HepG2 (cell line): Measurements from ENCODE around the gene ABCB8. TPM values are rescaled to one million over a fixed set of nuclear protein-coding genes. Genes with fewer than 3 reads are reported as not detected.

ENCODE experiments used
- BORCS8-MEF2B ChIP-seq: sonication (generic); formaldehyde crosslinking; IDR thresholded peaks from 2 replicates; pipeline ENCODE4 v1.8.0; 2022; ENCODE audit warnings: mild to moderate bottlenecking, missing genetic modification reagents
- GZF1 ChIP-seq: sonication (generic); formaldehyde crosslinking; IDR thresholded peaks from 2 replicates; pipeline ENCODE4 v1.5.1; 2020; ENCODE audit warnings: mild to moderate bottlenecking, missing genetic modification reagents
- MEF2D ChIP-seq: sonication (generic); formaldehyde crosslinking; IDR thresholded peaks from 2 replicates; pipeline ENCODE4 v1.5.1; 2020; ENCODE audit warnings: mild to moderate bottlenecking, missing genetic modification reagents
- MXD4 ChIP-seq: IDR thresholded peaks from 2 replicates; pipeline ENCODE4 v1.6.1; 2016; ENCODE audit warnings: mild to moderate bottlenecking, missing biosample characterization, missing genetic modification reagents
- SALL2 ChIP-seq: sonication (generic); formaldehyde crosslinking; IDR thresholded peaks from 2 replicates; pipeline ENCODE4 v1.8.1; 2023; ENCODE audit warnings: mild to moderate bottlenecking, missing genetic modification reagents, inconsistent platforms
- ZNF549 ChIP-seq: sonication (generic); formaldehyde crosslinking; IDR thresholded peaks from 2 replicates; pipeline ENCODE4 v1.5.0; 2020; ENCODE audit warnings: missing genetic modification reagents
- ZNF558 ChIP-seq: sonication (generic); formaldehyde crosslinking; IDR thresholded peaks from 2 replicates; pipeline ENCODE4 v1.9.0; 2022; ENCODE audit warnings: mild to moderate bottlenecking, missing genetic modification reagents, borderline replicate concordance
- ZNF570 ChIP-seq: sonication (generic); formaldehyde crosslinking; IDR thresholded peaks from 2 replicates; pipeline ENCODE4 v1.4.0; 2020; ENCODE audit warnings: mild to moderate bottlenecking, missing genetic modification reagents, borderline replicate concordance
- ZNF83 ChIP-seq: sonication (generic); formaldehyde crosslinking; IDR thresholded peaks from 2 replicates; pipeline ENCODE4 v1.4.0; 2020; ENCODE audit warnings: missing genetic modification reagents, mild to moderate bottlenecking, borderline replicate concordance
- polyA plus RNA-seq, 8 experiments: library from polyadenylated mRNA; depleted of rRNA in 3 of 8; stranded (reverse) in 7 of 8; unstranded in 1 of 8; fragments of >200 nt; fragmentation: Illumina TruSeq in 4 of 8; extraction: Trizol in 4 of 8; gene quantifications; 2 replicates each; pipeline versions ENCODE4 v1.2.1 to v1.2.3, GENCODE V29; 2011 to 2016; ENCODE audit warnings: low read depth in 4 of 8, missing spikeins in 1 of 8, mixed read lengths in 1 of 8; ENCODE audit not compliant: insufficient read depth in 1 of 8
- total RNA-seq, 5 experiments: library from RNA; depleted of rRNA; stranded (reverse); fragments of >200 nt; fragmentation: Illumina TruSeq; extraction: Trizol; gene quantifications; 2 replicates each; pipeline ENCODE4 v1.2.3, GENCODE V29; 2016; ENCODE audit warnings: low read depth in 1 of 5
- TF ChIP-seq, protein P1 (sequence below): fragments of 450-650 bp; IDR thresholded peaks from 2 replicates; pipeline ENCODE4 v1.6.1; 2016
- TF ChIP-seq, protein P2 (sequence below): sonication (generic); formaldehyde crosslinking; IDR thresholded peaks from 2 replicates; pipeline ENCODE4 v1.4.0; 2020; ENCODE audit warnings: missing genetic modification reagents
- TF ChIP-seq, protein P3 (sequence below), 2 experiments: sonication (generic) in 1 of 2; formaldehyde crosslinking in 1 of 2; IDR thresholded peaks; 2 replicates each; pipeline versions ENCODE4 v1.4.0 to v1.6.1; 2018 to 2020; ENCODE audit warnings: missing genetic modification reagents in 2 of 2, borderline replicate concordance in 1 of 2, low read depth in 1 of 2, mild to moderate bottlenecking in 1 of 2, missing biosample characterization in 1 of 2
- TF ChIP-seq, protein P4 (sequence below): sonication (generic); formaldehyde crosslinking; IDR thresholded peaks from 2 replicates; pipeline ENCODE4 v1.5.0; 2020; ENCODE audit warnings: mild to moderate bottlenecking, missing genetic modification reagents
- TF ChIP-seq, protein P5 (sequence below): sonication (generic); formaldehyde crosslinking; IDR thresholded peaks from 2 replicates; pipeline ENCODE4 v1.4.0; 2020; ENCODE audit warnings: missing genetic modification reagents, borderline replicate concordance
- TF ChIP-seq, protein P6 (sequence below): sonication (generic); formaldehyde crosslinking; IDR thresholded peaks from 2 replicates; pipeline ENCODE4 v1.5.1; 2020; ENCODE audit warnings: missing genetic modification reagents, mild to moderate bottlenecking, borderline replicate concordance

ABCB8 gene
- total and polyA plus RNA-seq, 2 of the 13 experiments (the other 11 are each of a cell fraction or from before 2014, with no cell fraction given), result 6.6 to 16.7 TPM

DNA sequence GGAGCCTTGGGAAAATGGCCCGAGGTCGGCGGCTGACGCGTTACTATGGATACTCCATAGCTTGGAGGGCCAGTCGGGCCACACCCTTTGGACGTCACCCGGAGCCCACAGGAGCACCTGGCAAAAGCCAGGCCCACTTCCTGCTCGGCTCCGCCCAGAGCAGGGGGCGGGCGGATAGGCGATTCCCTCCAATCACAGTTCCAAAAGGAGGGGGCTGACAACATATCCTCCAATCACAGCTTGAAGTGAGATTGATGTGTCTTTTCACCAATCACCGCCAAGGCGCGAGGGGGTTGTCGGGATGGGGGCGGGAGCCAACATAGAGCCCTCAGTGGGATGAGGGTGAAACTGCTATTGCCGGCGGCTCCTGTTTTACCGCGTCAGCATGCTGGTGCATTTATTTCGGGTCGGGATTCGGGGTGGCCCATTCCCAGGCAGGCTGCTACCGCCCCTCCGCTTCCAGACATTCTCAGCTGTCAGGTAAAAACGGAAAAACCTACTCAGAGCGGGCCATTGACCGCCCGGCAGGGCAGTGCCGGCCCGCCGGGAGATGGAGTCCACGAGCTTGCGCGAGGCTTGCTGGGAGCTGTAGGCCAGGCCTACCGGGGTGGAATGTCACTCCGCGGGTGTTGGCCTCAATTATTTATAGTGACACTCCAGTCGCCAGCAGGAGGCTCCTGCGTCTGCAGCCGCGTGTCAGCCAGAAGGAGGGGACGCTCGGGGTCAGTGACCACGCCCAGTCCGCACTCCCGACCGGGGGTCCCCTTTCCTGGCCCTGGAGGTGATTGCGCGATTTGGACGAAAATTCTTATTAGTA, at the start of gene ABCB8 (continued):
- TF ChIP-seq, protein P1, sequence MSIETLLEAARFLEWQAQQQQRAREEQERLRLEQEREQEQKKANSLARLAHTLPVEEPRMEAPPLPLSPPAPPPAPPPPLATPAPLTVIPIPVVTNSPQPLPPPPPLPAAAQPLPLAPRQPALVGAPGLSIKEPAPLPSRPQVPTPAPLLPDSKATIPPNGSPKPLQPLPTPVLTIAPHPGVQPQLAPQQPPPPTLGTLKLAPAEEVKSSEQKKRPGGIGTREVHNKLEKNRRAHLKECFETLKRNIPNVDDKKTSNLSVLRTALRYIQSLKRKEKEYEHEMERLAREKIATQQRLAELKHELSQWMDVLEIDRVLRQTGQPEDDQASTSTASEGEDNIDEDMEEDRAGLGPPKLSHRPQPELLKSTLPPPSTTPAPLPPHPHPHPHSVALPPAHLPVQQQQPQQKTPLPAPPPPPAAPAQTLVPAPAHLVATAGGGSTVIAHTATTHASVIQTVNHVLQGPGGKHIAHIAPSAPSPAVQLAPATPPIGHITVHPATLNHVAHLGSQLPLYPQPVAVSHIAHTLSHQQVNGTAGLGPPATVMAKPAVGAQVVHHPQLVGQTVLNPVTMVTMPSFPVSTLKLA, result no peak; the same call in 1 of the 2 replicates
- no peak for TF ChIP-seq MXD4
- no peak for TF ChIP-seq ZNF558 (CRISPR knock-in tag)
- TF ChIP-seq, protein P2, sequence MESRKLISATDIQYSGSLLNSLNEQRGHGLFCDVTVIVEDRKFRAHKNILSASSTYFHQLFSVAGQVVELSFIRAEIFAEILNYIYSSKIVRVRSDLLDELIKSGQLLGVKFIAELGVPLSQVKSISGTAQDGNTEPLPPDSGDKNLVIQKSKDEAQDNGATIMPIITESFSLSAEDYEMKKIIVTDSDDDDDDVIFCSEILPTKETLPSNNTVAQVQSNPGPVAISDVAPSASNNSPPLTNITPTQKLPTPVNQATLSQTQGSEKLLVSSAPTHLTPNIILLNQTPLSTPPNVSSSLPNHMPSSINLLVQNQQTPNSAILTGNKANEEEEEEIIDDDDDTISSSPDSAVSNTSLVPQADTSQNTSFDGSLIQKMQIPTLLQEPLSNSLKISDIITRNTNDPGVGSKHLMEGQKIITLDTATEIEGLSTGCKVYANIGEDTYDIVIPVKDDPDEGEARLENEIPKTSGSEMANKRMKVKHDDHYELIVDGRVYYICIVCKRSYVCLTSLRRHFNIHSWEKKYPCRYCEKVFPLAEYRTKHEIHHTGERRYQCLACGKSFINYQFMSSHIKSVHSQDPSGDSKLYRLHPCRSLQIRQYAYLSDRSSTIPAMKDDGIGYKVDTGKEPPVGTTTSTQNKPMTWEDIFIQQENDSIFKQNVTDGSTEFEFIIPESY, result no peak
- TF ChIP-seq ZNF83 (CRISPR knock-in tag), result no peak
- 0 out of 2 replicates have a peak, but pooled peaks have one; percentile 52 for TF ChIP-seq SALL2 (CRISPR knock-in tag)
- TF ChIP-seq, protein P3, sequence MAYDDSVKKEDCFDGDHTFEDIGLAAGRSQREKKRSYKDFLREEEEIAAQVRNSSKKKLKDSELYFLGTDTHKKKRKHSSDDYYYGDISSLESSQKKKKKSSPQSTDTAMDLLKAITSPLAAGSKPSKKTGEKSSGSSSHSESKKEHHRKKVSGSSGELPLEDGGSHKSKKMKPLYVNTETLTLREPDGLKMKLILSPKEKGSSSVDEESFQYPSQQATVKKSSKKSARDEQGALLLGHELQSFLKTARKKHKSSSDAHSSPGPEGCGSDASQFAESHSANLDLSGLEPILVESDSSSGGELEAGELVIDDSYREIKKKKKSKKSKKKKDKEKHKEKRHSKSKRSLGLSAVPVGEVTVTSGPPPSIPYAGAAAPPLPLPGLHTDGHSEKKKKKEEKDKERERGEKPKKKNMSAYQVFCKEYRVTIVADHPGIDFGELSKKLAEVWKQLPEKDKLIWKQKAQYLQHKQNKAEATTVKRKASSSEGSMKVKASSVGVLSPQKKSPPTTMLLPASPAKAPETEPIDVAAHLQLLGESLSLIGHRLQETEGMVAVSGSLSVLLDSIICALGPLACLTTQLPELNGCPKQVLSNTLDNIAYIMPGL (CRISPR knock-in tag; IDR thresholded peaks at IDR 0.05; ENCODE audit: borderline replicate concordance in 1 of 2, low read depth in 1 of 2), result peak in 1 of 2 experiments; percentile 76; a peak in 1 of 4 replicates
- peak; percentile 59; the same call in 1 of the 2 replicates for TF ChIP-seq MEF2D
- TF ChIP-seq ZNF549, result no peak
- TF ChIP-seq, protein P4, sequence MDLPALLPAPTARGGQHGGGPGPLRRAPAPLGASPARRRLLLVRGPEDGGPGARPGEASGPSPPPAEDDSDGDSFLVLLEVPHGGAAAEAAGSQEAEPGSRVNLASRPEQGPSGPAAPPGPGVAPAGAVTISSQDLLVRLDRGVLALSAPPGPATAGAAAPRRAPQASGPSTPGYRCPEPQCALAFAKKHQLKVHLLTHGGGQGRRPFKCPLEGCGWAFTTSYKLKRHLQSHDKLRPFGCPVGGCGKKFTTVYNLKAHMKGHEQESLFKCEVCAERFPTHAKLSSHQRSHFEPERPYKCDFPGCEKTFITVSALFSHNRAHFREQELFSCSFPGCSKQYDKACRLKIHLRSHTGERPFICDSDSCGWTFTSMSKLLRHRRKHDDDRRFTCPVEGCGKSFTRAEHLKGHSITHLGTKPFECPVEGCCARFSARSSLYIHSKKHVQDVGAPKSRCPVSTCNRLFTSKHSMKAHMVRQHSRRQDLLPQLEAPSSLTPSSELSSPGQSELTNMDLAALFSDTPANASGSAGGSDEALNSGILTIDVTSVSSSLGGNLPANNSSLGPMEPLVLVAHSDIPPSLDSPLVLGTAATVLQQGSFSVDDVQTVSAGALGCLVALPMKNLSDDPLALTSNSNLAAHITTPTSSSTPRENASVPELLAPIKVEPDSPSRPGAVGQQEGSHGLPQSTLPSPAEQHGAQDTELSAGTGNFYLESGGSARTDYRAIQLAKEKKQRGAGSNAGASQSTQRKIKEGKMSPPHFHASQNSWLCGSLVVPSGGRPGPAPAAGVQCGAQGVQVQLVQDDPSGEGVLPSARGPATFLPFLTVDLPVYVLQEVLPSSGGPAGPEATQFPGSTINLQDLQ (CRISPR knock-in tag), result no peak
- no peak for TF ChIP-seq ZNF570
- TF ChIP-seq BORCS8-MEF2B (CRISPR knock-in tag), result no peak
- TF ChIP-seq, protein P5, sequence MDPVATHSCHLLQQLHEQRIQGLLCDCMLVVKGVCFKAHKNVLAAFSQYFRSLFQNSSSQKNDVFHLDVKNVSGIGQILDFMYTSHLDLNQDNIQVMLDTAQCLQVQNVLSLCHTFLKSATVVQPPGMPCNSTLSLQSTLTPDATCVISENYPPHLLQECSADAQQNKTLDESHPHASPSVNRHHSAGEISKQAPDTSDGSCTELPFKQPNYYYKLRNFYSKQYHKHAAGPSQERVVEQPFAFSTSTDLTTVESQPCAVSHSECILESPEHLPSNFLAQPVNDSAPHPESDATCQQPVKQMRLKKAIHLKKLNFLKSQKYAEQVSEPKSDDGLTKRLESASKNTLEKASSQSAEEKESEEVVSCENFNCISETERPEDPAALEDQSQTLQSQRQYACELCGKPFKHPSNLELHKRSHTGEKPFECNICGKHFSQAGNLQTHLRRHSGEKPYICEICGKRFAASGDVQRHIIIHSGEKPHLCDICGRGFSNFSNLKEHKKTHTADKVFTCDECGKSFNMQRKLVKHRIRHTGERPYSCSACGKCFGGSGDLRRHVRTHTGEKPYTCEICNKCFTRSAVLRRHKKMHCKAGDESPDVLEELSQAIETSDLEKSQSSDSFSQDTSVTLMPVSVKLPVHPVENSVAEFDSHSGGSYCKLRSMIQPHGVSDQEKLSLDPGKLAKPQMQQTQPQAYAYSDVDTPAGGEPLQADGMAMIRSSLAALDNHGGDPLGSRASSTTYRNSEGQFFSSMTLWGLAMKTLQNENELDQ (CRISPR knock-in tag), result no peak
- TF ChIP-seq GZF1 (CRISPR knock-in tag), result no peak
- TF ChIP-seq, protein P6, sequence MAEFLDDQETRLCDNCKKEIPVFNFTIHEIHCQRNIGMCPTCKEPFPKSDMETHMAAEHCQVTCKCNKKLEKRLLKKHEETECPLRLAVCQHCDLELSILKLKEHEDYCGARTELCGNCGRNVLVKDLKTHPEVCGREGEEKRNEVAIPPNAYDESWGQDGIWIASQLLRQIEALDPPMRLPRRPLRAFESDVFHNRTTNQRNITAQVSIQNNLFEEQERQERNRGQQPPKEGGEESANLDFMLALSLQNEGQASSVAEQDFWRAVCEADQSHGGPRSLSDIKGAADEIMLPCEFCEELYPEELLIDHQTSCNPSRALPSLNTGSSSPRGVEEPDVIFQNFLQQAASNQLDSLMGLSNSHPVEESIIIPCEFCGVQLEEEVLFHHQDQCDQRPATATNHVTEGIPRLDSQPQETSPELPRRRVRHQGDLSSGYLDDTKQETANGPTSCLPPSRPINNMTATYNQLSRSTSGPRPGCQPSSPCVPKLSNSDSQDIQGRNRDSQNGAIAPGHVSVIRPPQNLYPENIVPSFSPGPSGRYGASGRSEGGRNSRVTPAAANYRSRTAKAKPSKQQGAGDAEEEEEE, result no peak
